Effector CD8-positive, alpha-beta T cell (primary cell): ENCODE data around the gene THSD4.

Experiments
- DNase-seq: peaks from one replicate; lab custom pipeline; 2025; lab: John Stamatoyannopoulos, UW

The THSD4 gene

GRCh38 chr15:71784719-71785118, 669.4 kb downstream of the THSD4 start:
- DNase-seq, result no peak

DNA sequence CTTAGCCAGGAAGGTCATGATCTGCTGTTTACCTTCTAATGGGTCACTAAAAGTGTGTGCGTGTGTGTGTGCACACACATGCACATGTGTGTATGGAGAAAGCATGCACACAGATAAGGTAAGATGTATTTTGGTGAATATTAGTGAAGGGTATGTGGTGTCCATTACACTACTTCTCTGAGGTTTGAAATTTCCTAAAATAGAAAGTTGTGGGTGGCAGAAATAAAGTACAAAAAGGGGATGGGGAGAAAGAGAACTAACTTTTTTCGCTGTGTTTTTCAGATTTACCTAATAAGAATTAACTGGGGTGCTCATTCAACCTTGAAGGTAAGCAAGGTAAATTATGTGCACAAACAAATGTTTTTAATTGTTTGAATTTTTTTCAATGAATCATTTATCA, 670.7 kb downstream of the THSD4 start:
- DNase-seq, result no peak

- DNase-seq, result no peak
Measured at GRCh38 chr15:71786673-71787072, 671.4 kb downstream of the THSD4 start.

DNA sequence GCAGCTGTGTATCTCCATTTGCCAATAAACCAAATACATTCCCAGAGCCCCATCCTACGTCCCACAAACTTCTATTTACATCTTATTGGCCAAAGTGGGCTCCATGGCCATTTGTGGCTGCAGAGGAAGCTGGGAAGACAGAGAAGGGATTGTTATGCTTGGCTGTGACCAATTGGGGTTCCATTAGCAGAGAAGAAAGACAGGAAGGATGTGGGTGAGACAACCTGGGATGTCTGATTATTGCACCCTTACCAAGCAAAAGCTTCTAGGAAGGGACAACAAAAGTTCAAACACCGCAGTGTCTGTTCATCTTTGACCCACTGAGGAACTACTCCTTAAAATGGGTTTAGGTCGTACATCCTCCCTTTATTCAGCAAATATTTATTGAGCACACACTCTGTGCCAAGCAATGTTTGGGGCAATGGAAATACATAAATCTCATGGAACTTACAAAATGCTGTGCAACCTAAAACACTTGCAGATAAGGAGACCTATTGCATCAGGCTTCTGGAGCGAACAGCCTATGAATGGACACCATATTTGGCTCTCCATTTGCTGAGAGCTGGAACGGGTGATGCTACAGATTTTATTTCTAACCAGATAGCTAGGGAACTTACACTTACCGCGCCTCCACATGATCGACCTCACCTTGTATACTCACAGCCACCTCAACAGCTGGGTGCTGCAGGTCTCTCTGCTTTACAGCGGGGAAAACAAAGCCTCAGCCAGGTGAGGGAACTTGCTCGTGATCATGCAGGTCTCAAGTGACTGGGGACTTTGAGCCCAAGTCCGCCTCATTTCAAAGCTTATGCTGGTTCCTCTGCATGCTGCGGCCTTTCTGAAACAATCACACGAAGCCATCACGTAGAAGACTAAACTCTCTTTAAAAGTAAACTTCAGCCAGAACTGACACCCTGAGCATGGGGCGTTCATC, 673.6 kb downstream of the THSD4 start:
- DNase-seq, result no peak

DNA sequence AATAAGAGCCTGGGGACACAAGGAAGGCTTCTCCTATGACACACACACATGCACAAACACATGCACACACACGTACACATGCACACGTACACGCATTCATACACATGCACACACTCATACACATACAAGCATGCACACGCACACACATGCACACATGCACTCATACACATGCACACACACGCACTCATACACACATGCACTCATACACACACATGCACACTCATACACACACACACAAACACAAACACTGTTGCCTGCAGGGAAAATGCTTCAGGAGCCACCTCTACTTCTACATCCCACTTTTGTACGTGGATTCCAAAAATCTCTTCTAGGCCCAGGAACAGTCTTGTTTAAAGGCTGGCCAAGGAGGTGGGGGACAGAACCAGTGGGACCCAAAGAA, 674.3 kb downstream of the THSD4 start:
- no peak for DNase-seq

- DNase-seq, result no peak
Measured at GRCh38 chr15:71790081-71790480, 674.8 kb downstream of the THSD4 start.

DNA sequence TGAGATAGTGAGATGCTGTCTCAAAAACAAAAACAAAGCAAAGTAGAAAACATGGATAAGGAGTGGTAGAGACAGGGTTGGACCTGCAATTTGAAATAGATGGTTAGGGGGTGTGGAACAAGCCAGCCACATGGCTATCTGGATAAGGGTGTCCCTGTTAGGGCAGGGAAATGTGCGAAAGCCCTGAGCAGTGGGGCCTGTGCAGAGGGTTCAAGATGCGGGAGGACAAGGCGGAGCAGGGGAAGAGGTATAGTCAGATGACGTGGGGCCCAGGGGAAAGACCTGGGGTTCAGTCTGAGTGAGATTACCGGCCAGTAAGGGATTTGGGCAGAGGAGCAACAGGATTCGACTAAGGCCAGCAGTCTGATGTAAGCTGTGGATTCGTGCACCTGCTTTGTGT, 676.7 kb downstream of the THSD4 start:
- no peak for DNase-seq

- no peak for DNase-seq
Measured at GRCh38 chr15:71792521-71792920, 677.2 kb downstream of the THSD4 start.

DNA sequence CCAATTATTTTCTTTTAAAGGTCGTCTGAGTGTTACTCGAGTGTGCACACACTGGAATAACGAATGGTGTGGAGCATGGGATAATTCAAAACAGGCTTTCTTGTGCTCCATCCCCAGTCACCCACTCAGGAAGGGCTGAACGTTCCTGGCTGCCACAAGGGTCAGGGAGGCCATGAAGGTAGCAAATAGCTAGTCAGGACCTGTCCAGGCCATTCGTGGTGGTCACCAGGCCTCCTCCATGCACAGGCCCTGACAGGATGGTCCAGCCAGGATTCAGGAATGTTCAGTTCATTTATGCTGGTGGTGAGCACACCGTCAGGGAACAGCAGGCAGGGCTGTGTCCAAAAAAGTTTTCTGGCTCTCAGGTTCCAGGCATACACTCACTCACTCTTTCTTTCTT, 683.4 kb downstream of the THSD4 start:
- DNase-seq, result no peak

DNA sequence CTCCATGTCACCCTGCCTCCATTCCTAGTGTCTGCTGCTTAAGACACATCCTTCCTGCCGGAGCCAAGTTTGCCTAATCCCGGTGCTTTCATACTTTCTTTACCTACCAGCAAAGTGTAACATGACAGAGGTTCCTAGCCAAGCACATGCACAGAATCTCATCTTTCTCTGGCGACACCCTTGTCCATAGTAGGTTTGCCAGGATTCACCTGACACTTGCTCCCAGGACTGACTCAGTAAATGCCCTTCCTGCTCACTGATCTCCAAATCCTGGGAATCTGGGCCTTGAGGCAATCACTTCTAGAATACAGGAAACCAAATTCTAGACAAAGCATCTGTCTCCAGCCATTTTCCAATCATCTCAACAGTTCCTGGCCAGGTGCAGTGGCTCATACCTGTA, 684.9 kb downstream of the THSD4 start:
- DNase-seq, result no peak

DNA sequence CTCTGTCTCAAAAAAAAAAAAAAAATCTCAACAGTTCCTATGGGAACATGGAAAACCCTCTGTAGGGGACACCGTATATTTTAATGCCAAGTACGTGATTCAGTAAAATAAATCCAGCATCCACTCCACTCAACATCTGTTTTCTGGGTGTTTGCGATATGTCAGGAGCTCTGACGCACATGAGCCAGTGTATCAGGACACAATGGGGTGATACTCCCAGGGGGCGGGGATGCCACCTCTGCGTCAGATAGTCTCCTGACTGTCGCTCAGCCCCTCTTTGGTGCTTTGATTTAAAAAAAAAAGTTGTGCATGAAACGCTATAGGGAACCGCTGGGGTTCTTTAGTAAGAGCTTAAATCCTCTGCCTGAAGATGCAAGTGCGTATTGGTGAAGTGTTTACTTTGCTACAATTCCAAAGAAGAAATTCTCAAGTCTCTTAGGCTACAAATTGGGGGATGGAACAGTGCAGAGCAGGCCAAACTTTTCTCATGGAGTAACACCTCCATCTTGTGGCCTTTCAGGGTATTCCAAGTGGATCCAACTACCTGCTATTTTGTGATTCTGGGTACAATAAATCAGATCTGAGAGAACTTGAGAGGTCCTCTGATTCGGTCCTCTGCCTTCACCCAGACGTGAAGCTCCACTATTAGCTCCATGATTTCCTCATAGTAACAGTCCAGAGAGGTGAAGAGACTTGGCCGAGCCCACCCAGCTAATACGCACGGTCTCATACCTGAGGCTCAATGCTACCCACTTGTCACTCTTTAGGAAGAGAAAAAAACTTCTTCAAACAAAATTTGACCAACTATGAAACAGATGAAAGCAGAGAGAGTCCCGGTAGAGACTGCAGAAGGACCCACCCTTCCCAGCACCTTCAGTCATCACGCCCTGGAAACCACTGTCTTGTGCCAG, 685.8 kb downstream of the THSD4 start:
- DNase-seq, result no peak

GRCh38 chr15:71801935-71802655, 686.8 kb downstream of the THSD4 start:
- no peak for DNase-seq

DNA sequence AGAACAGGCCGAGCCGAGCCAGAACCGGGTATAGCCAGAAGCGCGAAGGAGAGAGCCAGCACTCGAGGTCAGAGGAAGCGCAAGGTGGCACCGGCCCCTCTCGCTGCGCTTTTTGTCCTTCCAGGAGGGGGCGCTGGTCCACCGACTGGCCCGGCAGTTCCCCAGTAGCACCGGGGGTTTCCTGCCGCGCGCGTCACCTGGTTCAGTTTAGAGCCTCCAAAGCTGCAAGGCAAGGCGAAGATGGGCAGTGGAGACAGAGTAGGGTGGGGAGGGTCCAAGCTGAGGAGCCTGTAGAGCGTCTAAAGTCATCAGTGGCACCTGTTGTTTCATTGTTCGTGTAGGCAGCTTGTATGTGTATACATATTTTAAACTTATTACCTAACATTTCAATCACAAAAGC, 687.5 kb downstream of the THSD4 start:
- DNase-seq, result no peak

GRCh38 chr15:71804226-71804625, 689.0 kb downstream of the THSD4 start:
- DNase-seq, result no peak

DNA sequence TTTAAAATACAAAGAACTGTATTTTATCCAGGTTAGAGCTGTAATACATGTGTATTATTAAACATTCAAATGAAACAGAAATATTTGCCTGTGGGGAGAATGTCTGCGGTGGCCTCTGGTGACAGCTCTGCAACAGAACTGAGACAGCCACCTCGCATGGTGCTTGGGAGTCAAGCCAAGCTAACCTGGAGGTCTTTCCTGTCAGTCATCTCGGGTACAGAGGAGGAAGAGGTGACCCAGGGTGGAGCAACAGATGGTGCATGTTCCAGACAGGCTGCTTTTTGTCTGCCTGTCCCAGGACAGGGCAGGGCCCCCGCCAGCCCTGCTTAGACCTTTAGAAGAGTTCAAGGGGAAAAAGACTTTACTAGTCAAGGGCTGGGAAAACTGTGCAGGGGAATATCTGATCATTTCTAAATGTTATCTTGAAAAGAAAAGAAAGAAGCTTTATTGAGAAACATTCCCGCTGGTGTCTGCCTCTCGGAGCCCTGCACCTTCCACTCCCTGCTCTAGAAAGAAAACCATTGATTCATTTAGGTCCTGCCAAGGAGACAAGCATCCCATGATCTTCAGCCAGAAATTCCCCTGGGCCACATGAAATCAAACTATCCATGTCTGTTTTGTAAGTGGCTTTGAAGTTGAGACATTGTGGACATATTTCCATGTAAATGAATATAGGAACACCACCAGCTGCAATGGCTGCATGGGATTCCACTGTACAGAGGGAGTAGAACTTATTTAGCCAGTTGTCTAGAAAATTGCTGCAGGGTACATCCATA, 689.6 kb downstream of the THSD4 start:
- no peak for DNase-seq

DNA sequence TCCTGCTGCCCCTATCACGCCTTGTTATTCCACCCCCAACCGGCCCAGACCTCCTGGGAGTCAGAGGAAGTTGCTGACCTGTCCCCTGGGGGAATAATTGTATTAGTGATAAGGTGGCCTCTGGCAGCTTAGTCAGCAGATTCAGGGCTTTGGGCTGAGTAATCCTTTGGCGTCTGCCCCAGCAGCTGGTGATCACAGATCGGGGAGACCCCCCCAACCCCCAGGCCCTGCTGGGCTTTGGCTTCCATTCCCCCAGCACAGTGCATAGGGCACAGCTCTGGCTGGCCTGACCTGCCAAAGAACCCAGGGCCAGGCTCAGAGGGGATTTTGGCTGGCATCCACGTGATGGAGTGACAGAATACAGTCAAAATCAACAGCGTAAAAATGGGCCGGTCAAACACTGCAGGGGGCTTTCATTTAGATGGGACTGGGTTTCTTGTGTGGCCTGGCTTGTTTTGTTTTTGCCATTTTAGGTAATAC, 691.2 kb downstream of the THSD4 start:
- DNase-seq, result no peak

DNA sequence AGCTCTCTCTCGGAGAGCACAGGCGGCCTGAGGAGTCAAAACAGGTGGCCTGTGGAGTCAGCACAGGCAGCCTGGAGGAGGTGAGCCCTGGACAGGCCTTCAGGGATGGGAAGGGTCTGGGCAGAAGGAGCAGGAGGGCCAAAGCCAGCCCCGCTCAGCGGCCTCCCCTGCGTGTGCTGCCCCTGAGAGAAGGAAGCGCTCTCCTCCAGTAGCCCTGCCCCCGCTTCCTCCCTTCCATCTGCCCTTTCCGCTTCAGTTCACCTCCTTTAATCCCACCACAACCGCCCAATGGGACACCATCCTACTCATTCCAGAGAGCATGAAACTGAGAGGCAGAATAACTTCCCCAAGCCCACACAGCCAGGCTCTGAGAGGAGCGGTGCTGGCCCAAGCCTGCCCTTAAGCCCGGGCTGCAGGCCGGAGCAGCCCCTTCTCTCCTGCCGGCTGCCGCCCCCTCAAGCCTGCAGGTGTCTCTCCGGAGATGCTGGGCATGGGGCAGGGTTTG, 691.9 kb downstream of the THSD4 start:
- DNase-seq, result no peak

GRCh38 chr15:71807691-71808091, 692.4 kb downstream of the THSD4 start:
- no peak for DNase-seq

DNA sequence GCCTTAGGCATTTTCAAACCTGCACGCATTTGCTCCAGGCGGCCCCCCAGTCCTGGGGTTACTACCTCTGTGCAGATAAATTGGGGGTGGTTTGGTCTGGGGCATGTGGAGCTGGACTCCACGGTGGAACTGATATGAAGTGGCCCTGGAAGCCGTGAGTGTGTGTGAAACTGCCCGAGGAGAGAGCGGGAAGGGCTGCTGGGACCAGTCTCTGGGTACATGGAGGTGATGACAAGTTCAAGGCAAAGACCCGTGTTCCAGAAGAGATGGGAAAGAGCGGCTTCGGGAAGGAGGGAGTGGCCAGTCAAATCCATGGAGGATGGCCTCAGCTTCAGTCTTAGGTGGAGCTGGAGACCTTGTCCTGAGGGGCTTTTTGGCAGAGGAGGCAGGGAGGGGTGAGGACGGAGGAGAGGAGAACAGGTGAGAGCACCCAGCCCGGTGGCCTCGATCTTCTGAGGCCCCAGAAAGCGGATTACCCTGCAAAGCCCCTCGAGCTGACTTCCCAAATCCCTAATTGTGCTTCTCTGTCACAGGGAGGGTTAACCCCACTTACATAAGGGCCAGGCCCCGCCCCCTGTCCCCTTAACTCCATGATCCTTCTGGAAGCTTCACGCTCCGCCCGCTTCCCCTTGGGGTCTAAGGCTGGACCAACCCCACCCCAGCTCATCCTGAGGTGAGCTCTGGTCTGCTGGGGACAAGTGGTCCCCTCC, 693.2 kb downstream of the THSD4 start:
- no peak for DNase-seq

DNA sequence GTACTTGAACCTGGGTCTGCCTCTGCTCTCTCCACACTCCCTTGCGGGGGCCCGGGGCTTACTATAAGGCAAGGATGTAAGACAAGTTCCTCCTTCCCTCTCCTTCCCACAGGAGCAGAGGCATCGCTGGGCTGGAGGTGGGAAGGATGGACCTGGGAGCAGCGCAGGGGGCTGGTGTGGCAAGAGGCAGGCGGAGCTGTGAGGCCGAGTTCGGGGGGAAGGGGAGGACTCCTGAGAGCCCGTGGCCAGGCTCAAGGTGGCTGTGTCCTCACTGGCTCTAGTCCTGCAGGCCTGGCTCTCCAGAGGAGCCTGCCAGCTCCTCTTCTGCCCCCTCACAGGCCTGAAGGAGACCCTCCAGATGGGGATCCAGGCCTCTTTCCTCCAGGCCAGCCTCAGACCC, 694.1 kb downstream of the THSD4 start:
- DNase-seq, result no peak
